Calu3 (cell line): Measurements from ENCODE around the gene SPATA12. TPM values are rescaled to one million over a fixed set of nuclear protein-coding genes. Genes with fewer than 3 reads are reported as not detected.

Experiments
- BruUV-seq: library from RNA; stranded (reverse); fragments of 400-500 nt; replicated peaks from 2 replicates; lab custom pipeline; 2021; lab: Mats Ljungman, UMichigan
- CTCF ChIA-PET: fragments of 300-600 bp; sonication (Branson Sonifier 250); formaldehyde crosslinking; loops from one replicate; lab custom pipeline; 2022; ENCODE audit warnings: antibody characterized with exemption; lab: Charles Lee
- DNase-seq: peaks from one replicate; pipeline ENCODE4 v3.0.0; 2022
- H3K27ac Mint-ChIP-seq: one replicate; pipeline ENCODE4 v1.8.0; 2022; ENCODE audit warnings: mixed read lengths; ENCODE audit not compliant: unreplicated experiment
- H3K27me3 Mint-ChIP-seq: one replicate; pipeline ENCODE4 v1.8.0; 2022; ENCODE audit warnings: mixed read lengths; ENCODE audit not compliant: unreplicated experiment
- H3K36me3 Mint-ChIP-seq: one replicate; pipeline ENCODE4 v1.8.0; 2022; ENCODE audit warnings: mild to moderate bottlenecking, moderate library complexity, mixed read lengths; ENCODE audit not compliant: insufficient read depth, unreplicated experiment
- H3K4me1 Mint-ChIP-seq: one replicate; pipeline ENCODE4 v1.8.0; 2022; ENCODE audit warnings: mild to moderate bottlenecking, low read depth, mixed read lengths; ENCODE audit not compliant: unreplicated experiment
- H3K4me3 Mint-ChIP-seq: one replicate; pipeline ENCODE4 v1.8.0; 2022; ENCODE audit warnings: mild to moderate bottlenecking, low read depth, moderate library complexity, mixed read lengths; ENCODE audit not compliant: unreplicated experiment
- H3K9me3 Mint-ChIP-seq: one replicate; pipeline ENCODE4 v1.8.0; 2022; ENCODE audit warnings: low read depth, mixed read lengths; ENCODE audit not compliant: unreplicated experiment
- intact Hi-C: fragments of 100-400 bp; cut with micrococcal nuclease; formaldehyde crosslinking; loops from one replicate; pipeline ENCODE4 v1.10.0; 2022; ENCODE audit not compliant: unreplicated experiment
- total RNA-seq: library from RNA; stranded (reverse); gene quantifications from 2 replicates; pipeline ENCODE4 v1.2.3, GENCODE V29; 2022
- TF ChIP-seq, protein P1 (sequence below): fragments of 200-600 bp; IDR thresholded peaks from one replicate; pipeline ENCODE4 v1.8.0; 2022; ENCODE audit warnings: antibody characterized with exemption; ENCODE audit not compliant: unreplicated experiment

The SPATA12 gene
- total RNA-seq, 1 experiment from 2014 or later: 0.47 TPM

DNA sequence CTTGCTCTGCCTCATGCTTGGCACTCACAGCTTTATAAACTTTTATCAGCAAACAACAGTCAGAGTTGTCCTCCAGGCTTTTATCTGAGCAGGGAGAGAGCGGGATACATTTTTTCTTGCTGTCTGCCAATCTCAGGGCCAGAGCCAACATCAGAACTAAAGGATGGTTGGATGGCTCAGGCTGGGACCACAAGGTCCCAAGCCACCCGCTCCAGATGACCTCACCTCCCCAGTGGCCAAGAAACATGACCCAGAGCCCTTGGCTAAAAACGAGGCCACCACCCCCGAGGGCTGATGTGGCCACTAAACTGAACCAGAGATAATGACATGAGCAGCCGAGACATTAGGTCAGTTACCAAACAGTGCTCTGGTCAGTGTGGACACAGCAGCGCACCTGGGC lies 18.8 kb upstream of the SPATA12 start:
- Mint-ChIP-seq H3K9me3 (no peaks in the 10 kb centered on the region), H3K4me3 (no peak overlapping the region), H3K27me3 (no peaks in the 10 kb centered on the region), H3K36me3 (no peaks in the 10 kb centered on the region), H3K4me1 (peaks cover 17% of the 10 kb centered on the region), H3K27ac (no peak overlapping the region)
- intact Hi-C loops: no loop called here
- no peak for DNase-seq
- CTCF ChIA-PET: no interaction called here
- TF ChIP-seq, protein P1, sequence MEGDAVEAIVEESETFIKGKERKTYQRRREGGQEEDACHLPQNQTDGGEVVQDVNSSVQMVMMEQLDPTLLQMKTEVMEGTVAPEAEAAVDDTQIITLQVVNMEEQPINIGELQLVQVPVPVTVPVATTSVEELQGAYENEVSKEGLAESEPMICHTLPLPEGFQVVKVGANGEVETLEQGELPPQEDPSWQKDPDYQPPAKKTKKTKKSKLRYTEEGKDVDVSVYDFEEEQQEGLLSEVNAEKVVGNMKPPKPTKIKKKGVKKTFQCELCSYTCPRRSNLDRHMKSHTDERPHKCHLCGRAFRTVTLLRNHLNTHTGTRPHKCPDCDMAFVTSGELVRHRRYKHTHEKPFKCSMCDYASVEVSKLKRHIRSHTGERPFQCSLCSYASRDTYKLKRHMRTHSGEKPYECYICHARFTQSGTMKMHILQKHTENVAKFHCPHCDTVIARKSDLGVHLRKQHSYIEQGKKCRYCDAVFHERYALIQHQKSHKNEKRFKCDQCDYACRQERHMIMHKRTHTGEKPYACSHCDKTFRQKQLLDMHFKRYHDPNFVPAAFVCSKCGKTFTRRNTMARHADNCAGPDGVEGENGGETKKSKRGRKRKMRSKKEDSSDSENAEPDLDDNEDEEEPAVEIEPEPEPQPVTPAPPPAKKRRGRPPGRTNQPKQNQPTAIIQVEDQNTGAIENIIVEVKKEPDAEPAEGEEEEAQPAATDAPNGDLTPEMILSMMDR: no peak
- BruUV-seq: no TSS peak

DNA sequence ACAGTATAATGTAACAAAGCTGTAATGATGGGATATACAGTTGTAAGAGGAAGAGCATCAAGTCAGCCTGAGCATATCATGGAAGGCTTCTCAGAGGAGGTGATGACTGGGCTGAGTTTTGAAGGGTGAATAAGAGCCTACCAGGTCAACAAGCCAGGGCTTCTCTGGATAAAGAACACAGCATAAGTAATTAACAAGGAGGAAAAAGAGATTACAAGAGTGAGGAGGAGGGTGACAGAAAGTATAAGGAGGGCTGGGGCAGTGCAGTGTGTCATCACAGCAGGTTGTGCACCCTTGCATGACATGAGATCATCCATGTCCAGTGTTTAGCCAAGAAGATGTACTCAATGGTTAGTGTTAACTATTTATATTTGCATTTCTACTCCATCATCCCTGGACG lies 16.9 kb upstream of the SPATA12 start:
- CTCF ChIA-PET: no interaction called here
- intact Hi-C loops: no loop called here
- H3K4me1 Mint-ChIP-seq: peaks cover 24% of the 10 kb centered on the region

DNA sequence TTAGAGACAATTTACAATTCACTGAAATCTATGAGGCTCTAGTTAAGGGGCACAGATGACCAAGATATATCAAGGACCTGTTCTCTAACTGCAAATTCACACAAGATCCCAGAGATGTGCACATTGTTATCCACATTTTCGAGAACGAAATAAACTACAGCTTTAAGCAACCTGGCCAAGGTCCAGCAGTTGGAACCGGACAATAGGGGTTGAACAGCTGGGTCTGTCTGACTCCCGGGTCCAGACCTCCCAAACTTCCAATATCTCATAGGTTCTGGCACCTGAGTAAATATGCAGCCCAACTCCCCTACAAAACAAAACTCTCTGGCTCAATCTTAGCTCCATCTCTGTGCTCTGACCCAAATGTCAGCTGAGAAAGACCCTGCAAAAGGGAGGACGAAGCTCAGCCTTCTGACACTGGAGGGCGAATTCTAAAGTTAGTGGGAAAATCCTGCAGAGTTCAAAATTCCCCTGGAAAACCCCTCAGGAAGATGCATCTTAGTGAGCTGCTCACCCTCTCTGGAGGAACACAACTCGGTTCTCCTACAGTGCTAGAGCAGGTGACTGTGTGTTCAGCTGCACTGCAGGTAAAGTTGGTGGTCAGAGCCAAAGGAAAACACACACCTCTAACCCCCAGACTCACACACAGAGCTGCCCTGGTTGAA lies 14.2 kb upstream of the SPATA12 start:
- H3K36me3 Mint-ChIP-seq: no peaks in the 10 kb centered on the region
- TF ChIP-seq, protein P1: no peak
- no peaks in the 10 kb centered on the region for H3K27me3 Mint-ChIP-seq
- H3K9me3 Mint-ChIP-seq: no peaks in the 10 kb centered on the region
- CTCF ChIA-PET: interaction anchor here (0.9 kb wide), 1 partner anchor 9 kb away, joined by 3 read pairs; no protein-coding TSS in a partner anchor
- H3K4me3 Mint-ChIP-seq: no peak overlapping the region
- DNase-seq: no peak
- peaks cover 14% of the 10 kb centered on the region for H3K4me1 Mint-ChIP-seq
- BruUV-seq: no TSS peak
- intact Hi-C loops: no loop called here
- no peak overlapping the region for H3K27ac Mint-ChIP-seq

More for the DNA sequence above, 16.9 kb upstream of the SPATA12 start:
- no TSS peak for BruUV-seq
- Mint-ChIP-seq H3K36me3 (no peaks in the 10 kb centered on the region), H3K27ac (no peak overlapping the region), H3K27me3 (no peaks in the 10 kb centered on the region), H3K4me3 (no peak overlapping the region), H3K9me3 (no peaks in the 10 kb centered on the region)
- TF ChIP-seq, protein P1: no peak
- no peak for DNase-seq

DNA sequence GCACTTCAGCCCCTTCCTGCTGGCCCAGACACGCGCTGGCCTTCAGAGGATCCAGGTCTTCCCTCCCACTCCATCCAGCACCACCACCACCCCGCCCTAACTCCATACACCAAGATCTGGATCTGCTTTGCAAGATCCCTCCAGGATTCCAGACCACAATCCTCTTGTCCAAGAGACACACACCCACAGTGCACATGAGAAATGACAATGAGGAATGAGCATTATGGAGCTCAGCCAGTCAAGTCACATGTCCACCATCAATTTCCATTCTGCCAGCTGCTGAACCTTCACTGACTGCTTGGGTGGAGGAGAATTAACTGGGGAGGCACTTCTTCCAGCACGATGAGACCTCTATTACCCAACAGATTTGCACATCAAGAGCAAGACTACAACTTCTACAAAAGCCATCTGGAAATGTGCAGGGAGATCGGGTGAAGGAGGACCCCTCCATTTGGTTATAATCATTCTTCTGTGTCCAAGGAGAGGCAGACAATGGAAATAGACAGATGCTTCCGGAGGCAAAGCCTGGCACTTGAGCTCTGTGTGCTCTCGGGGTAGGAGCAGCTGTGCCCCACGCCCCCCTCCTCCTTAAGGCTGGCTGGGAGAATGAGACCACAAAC lies 12.3 kb upstream of the SPATA12 start:
- TF ChIP-seq, protein P1: no peak
- Mint-ChIP-seq H3K27ac (no peak overlapping the region), H3K9me3 (no peaks in the 10 kb centered on the region), H3K4me3 (no peak overlapping the region), H3K36me3 (no peaks in the 10 kb centered on the region), H3K4me1 (peaks cover 8% of the 10 kb centered on the region), H3K27me3 (no peaks in the 10 kb centered on the region)
- CTCF ChIA-PET: no interaction called here
- DNase-seq: no peak
- intact Hi-C loops: no loop called here
- BruUV-seq: no TSS peak
